ENCODE results near the gene PCED1A. TPM values are rescaled to one million over a fixed set of nuclear protein-coding genes. Genes with fewer than 3 reads are reported as not detected.

The PCED1A gene
- total and polyA plus RNA-seq, 2 of the 13 experiments (the other 11 are each of a cell fraction or from before 2014, with no cell fraction given), result 40.1 to 84.2 TPM

DNA sequence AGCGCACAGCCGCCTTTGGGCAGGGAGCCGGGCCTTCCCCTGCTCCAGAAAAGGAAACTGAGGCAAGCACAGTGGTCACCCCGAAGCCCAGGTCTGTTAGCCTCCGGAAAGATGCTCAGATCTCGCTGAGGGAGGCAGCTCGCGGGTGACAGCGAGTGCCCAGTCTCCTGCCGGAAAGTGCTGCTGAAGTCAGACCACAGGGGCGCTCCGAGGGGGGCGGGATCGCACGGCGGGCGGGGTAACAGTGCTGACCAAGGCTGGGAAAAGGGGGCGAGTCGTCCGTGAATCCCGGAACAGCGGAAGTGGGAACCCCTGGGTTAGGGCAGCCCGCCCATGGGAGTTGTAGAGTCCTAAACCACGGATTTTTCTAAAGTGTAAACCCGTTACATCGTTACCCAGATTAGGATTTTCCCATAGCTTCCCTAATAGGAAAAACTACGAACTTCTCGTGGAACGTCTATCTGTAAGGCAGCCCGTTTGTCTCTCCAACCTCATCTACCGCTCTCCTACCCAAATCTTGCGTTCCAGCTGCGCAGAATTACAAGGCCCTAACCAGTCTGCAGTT lies 594 bp upstream of the PCED1A start (continued):
- TF ChIP-seq, protein P1, sequence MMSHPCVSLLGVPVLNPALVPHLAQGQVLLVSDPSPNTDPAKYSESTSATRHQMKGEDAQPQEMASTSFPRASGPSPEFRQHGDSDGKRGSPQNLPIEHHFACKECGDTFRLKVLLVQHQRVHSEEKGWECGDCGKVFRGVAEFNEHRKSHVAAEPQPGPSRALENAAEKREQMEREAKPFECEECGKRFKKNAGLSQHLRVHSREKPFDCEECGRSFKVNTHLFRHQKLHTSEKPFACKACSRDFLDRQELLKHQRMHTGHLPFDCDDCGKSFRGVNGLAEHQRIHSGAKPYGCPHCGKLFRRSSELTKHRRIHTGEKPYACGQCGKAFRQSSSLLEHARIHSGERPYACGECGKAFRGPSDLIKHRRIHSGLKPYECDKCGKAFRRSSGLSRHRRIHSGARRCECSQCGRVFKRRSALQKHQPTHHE (CRISPR knock-in tag; IDR thresholded peaks at IDR 0.05; ENCODE audit: borderline replicate concordance), result peak; percentile 50
- TF ChIP-seq, protein P2, sequence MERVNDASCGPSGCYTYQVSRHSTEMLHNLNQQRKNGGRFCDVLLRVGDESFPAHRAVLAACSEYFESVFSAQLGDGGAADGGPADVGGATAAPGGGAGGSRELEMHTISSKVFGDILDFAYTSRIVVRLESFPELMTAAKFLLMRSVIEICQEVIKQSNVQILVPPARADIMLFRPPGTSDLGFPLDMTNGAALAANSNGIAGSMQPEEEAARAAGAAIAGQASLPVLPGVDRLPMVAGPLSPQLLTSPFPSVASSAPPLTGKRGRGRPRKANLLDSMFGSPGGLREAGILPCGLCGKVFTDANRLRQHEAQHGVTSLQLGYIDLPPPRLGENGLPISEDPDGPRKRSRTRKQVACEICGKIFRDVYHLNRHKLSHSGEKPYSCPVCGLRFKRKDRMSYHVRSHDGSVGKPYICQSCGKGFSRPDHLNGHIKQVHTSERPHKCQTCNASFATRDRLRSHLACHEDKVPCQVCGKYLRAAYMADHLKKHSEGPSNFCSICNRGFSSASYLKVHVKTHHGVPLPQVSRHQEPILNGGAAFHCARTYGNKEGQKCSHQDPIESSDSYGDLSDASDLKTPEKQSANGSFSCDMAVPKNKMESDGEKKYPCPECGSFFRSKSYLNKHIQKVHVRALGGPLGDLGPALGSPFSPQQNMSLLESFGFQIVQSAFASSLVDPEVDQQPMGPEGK (CRISPR knock-in tag; IDR thresholded peaks at IDR 0.05), result peak; percentile 90
- TF ChIP-seq, protein P3, sequence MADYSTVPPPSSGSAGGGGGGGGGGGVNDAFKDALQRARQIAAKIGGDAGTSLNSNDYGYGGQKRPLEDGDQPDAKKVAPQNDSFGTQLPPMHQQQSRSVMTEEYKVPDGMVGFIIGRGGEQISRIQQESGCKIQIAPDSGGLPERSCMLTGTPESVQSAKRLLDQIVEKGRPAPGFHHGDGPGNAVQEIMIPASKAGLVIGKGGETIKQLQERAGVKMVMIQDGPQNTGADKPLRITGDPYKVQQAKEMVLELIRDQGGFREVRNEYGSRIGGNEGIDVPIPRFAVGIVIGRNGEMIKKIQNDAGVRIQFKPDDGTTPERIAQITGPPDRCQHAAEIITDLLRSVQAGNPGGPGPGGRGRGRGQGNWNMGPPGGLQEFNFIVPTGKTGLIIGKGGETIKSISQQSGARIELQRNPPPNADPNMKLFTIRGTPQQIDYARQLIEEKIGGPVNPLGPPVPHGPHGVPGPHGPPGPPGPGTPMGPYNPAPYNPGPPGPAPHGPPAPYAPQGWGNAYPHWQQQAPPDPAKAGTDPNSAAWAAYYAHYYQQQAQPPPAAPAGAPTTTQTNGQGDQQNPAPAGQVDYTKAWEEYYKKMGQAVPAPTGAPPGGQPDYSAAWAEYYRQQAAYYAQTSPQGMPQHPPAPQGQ (CRISPR knock-in tag; IDR thresholded peaks at IDR 0.05; ENCODE audit: borderline replicate concordance), result peak; percentile 20; the same call in 1 of the 2 replicates
- TF ChIP-seq TBL1XR1 (IDR thresholded peaks at IDR 0.05; ENCODE audit: borderline replicate concordance, low read length, partially characterized antibody), result no peak
- no peak for TF ChIP-seq NFRKB (IDR thresholded peaks at IDR 0.05)
- no peak for TF ChIP-seq ATRX (CRISPR knock-in tag; IDR thresholded peaks at IDR 0.05; ENCODE audit: borderline replicate concordance)
- TF ChIP-seq, protein P4, sequence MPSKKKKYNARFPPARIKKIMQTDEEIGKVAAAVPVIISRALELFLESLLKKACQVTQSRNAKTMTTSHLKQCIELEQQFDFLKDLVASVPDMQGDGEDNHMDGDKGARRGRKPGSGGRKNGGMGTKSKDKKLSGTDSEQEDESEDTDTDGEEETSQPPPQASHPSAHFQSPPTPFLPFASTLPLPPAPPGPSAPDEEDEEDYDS (CRISPR knock-in tag; IDR thresholded peaks at IDR 0.05), result peak; percentile 25; the same call in 1 of the 2 replicates
- TF ChIP-seq, protein P5, sequence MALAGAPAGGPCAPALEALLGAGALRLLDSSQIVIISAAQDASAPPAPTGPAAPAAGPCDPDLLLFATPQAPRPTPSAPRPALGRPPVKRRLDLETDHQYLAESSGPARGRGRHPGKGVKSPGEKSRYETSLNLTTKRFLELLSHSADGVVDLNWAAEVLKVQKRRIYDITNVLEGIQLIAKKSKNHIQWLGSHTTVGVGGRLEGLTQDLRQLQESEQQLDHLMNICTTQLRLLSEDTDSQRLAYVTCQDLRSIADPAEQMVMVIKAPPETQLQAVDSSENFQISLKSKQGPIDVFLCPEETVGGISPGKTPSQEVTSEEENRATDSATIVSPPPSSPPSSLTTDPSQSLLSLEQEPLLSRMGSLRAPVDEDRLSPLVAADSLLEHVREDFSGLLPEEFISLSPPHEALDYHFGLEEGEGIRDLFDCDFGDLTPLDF (CRISPR knock-in tag; IDR thresholded peaks at IDR 0.05), result peak; percentile 14; the same call in 1 of the 2 replicates
- peak; percentile 6; the same call in 1 of the 2 replicates for TF ChIP-seq STAG1 (CRISPR knock-in tag; IDR thresholded peaks at IDR 0.05)
- TF ChIP-seq, protein P6, sequence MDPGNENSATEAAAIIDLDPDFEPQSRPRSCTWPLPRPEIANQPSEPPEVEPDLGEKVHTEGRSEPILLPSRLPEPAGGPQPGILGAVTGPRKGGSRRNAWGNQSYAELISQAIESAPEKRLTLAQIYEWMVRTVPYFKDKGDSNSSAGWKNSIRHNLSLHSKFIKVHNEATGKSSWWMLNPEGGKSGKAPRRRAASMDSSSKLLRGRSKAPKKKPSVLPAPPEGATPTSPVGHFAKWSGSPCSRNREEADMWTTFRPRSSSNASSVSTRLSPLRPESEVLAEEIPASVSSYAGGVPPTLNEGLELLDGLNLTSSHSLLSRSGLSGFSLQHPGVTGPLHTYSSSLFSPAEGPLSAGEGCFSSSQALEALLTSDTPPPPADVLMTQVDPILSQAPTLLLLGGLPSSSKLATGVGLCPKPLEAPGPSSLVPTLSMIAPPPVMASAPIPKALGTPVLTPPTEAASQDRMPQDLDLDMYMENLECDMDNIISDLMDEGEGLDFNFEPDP (CRISPR knock-in tag; conservative IDR thresholded peaks at IDR 0.05), result no peak
- TF ChIP-seq ZNF629 (CRISPR knock-in tag; conservative IDR thresholded peaks at IDR 0.05), result peak; percentile 50; the same call in 1 of the 2 replicates
- no peak for TF ChIP-seq SIX1 (CRISPR knock-in tag; IDR thresholded peaks at IDR 0.05; ENCODE audit: borderline replicate concordance)
- TF ChIP-seq TP53 (CRISPR knock-in tag; conservative IDR thresholded peaks at IDR 0.05), result 0 out of 2 replicates have a peak, but pooled peaks have one; percentile 38
- TF ChIP-seq, protein P7, sequence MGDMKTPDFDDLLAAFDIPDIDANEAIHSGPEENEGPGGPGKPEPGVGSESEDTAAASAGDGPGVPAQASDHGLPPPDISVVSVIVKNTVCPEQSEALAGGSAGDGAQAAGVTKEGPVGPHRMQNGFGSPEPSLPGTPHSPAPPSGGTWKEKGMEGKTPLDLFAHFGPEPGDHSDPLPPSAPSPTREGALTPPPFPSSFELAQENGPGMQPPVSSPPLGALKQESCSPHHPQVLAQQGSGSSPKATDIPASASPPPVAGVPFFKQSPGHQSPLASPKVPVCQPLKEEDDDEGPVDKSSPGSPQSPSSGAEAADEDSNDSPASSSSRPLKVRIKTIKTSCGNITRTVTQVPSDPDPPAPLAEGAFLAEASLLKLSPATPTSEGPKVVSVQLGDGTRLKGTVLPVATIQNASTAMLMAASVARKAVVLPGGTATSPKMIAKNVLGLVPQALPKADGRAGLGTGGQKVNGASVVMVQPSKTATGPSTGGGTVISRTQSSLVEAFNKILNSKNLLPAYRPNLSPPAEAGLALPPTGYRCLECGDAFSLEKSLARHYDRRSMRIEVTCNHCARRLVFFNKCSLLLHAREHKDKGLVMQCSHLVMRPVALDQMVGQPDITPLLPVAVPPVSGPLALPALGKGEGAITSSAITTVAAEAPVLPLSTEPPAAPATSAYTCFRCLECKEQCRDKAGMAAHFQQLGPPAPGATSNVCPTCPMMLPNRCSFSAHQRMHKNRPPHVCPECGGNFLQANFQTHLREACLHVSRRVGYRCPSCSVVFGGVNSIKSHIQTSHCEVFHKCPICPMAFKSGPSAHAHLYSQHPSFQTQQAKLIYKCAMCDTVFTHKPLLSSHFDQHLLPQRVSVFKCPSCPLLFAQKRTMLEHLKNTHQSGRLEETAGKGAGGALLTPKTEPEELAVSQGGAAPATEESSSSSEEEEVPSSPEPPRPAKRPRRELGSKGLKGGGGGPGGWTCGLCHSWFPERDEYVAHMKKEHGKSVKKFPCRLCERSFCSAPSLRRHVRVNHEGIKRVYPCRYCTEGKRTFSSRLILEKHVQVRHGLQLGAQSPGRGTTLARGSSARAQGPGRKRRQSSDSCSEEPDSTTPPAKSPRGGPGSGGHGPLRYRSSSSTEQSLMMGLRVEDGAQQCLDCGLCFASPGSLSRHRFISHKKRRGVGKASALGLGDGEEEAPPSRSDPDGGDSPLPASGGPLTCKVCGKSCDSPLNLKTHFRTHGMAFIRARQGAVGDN (CRISPR knock-in tag; IDR thresholded peaks at IDR 0.05), result peak; percentile 12; the same call in 1 of the 2 replicates
- TF ChIP-seq MAFG (CRISPR knock-in tag; IDR thresholded peaks at IDR 0.05), result no peak
- peak; percentile 57; the same call in 1 of the 2 replicates for TF ChIP-seq SP5 (CRISPR knock-in tag; IDR thresholded peaks at IDR 0.05; ENCODE audit: borderline replicate concordance, low read depth)

All from HepG2 (cell line).